Heart left ventricle (tissue), 16 donors: ENCODE data around the gene LIN7C. TPM values are rescaled to one million over a fixed set of nuclear protein-coding genes. Genes with fewer than 3 reads are reported as not detected.

Source experiments
- ATAC-seq, 4 donors: fragments of 200-7000 bp; cut with Tn5 transposase; one replicate each; pipeline ENCODE4 v1.9.1; 2020 to 2022; ENCODE audit warnings: moderate library complexity in 4 of 4, mild to moderate bottlenecking in 3 of 4, moderate number of reproducible peaks in 1 of 4
- DNase-seq, 5 donors: peaks; one replicate each; pipeline ENCODE4 v3.0.0-alpha.2; 2020
- H3K27ac ChIP-seq, 12 donors: fragments of 200-600 bp; sonication (generic) in 4 of 12; one replicate each; pipeline versions ENCODE4 v1.5.0 to v1.8.0; 2016 to 2022; ENCODE audit warnings: mild to moderate bottlenecking in 2 of 12
- H3K27me3 ChIP-seq, 9 donors: fragments of 200-600 bp; sonication (generic) in 2 of 9; one replicate each; pipeline versions ENCODE4 v1.5.1 to v1.8.0; 2016 to 2022; ENCODE audit warnings: mild to moderate bottlenecking in 3 of 9
- H3K36me3 ChIP-seq, 9 donors: fragments of 200-600 bp; sonication (generic) in 2 of 9; one replicate each; pipeline versions ENCODE4 v1.5.0 to v1.8.0; 2018 to 2022; ENCODE audit warnings: mild to moderate bottlenecking in 2 of 9
- H3K4me1 ChIP-seq, 12 donors: fragments of 200-600 bp; sonication (generic) in 4 of 12; one replicate each; pipeline versions ENCODE4 v1.5.0 to v1.8.0; 2016 to 2022; ENCODE audit warnings: mild to moderate bottlenecking in 3 of 12
- H3K4me3 ChIP-seq, 12 donors: fragments of 200-600 bp; sonication (generic) in 4 of 12; one replicate each; pipeline versions ENCODE4 v1.5.0 to v1.8.0; 2017 to 2022; ENCODE audit warnings: mild to moderate bottlenecking in 9 of 12, moderate library complexity in 4 of 12
- H3K9me3 ChIP-seq, 12 donors: fragments of 200-600 bp; sonication (generic) in 4 of 12; one replicate each; pipeline versions ENCODE4 v1.5.0 to v1.8.0; 2016 to 2022; ENCODE audit warnings: mild to moderate bottlenecking in 1 of 12
- CTCF ChIP-seq, 12 donors: fragments of 200-600 bp; sonication (generic) in 4 of 12; IDR thresholded peaks; one replicate each; pipeline versions ENCODE4 v1.5.0 to v1.8.0; 2018 to 2022; ENCODE audit warnings: antibody characterized with exemption in 12 of 12, mild to moderate bottlenecking in 5 of 12
- POLR2A ChIP-seq, 2 donors: fragments of 450-650 bp; IDR thresholded peaks; one replicate each; pipeline ENCODE4 v1.6.1; 2017; ENCODE audit warnings: antibody characterized with exemption in 2 of 2, mild to moderate bottlenecking in 2 of 2, moderate library complexity in 2 of 2
- WGBS, 4 donors: extraction: QIAGEN DNeasy Blood & Tissue Kit in 2 of 4; methylation state at CpG; one replicate each; pipeline versions ENCODE4 v1.1.5 to v1.1.7; 2013 to 2018; 5-methylcytosine and 5-hydroxymethylcytosine counted together
- intact Hi-C, 10 donors: fragments of 100-400 bp; cut with DNase I; formaldehyde crosslinking; loops; one replicate each; pipeline versions ENCODE4 v1.11.1 to v1.14.2; 2022
- polyA plus RNA-seq, 2 donors: library from polyadenylated mRNA; stranded (reverse); fragments of 200-250 nt; gene quantifications; one replicate each; pipeline ENCODE4 v1.2.3, GENCODE V29; 2013
- total RNA-seq, 9 donors: library from RNA; depleted of rRNA in 2 of 9; stranded (reverse); fragments of >200 nt in 2 of 9; fragmentation: NEBNext Ultra II Directional in 3 of 9; extraction: Animal tissue kit (Norgen Biotek cat#: 25700) in 3 of 9; gene quantifications; one replicate each; pipeline versions ENCODE4 v1.1.0 to v1.2.4, GENCODE V29; 2016 to 2023
- donor health status: ischemic (EF 13 %, LVEDD 7.1; RV severe dilation, severe dysfunction).
- donor health status: healthy with polysubstance abuse.
- donor health status: DM: no; HTN: yes; CAD: no.
- donor health status: DM: no; HTN: no; CAD: no.
- donor health status: ischemic (EF 25% LVEDD 6.9; RV normal size, moderate dysfunction).
- donor health status: ischemic (EF 25% LVEDD 5.7; RV mildly dilated, moderate dysfunction).
- donor health status: healthy.
- donor health status: DM: yes; HTN: yes; CAD: no.
- donor health status: ischemic (EF 35%, LVEDD 5.7; RV mildly dilated, moderate dysfunction).
- donor health status: nonischemic (EF 11% LVEDD 7.7; RV severe dilation, severe dysfunction).
- donor health status: DM: yes; HTN: yes; CAD: no.
- donor health status: PGD.
- donor health status: ischemic (EF 29% LVEDD 5.4; RV normal size, mild dysfunction).
- donor health status: nonischemic (EF 23%, LVEDD 6.1; RV moderate dilation, normal function).

The LIN7C gene
- total and polyA plus RNA-seq, 11 donors, result 5.0 to 24.1 (median 16.1) TPM

DNA sequence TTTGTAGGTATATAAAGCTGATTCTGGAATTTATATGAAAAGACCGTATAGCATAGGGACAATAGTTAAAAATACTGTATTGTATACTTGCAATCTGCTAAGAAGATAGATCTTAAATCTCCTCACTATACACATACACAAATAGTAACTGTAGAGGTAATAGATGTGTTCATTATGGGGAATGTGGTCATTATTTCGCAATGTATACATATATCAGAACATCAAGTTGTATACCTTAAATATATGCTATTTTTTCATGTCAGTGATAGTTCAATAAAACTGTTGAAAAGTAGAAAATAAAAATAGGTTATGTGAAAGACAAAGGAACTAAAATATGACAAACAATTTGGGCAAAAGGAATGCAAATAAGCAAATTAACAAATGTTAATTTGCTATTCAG is 35.2 kb upstream of the LIN7C start:
- 78 to 98% (median 92%) methylated on average over 2 of the region's 2 CpGs for WGBS, 4 donors

GRCh38 chr11:27540051-27540450 is 33.5 kb upstream of the LIN7C start:
- Histone ChIP-seq H3K36me3 (peaks cover 0 to 16% (median 0%) of the 10 kb centered on the region in 9 donors), H3K27me3 (no peaks in the 10 kb centered on the region), H3K4me1 (peaks cover 0 to 4% (median 0%) of the 10 kb centered on the region in 12 donors), H3K9me3 (no peaks in the 10 kb centered on the region), H3K4me3 (no peak overlapping the region), H3K27ac (no peak overlapping the region)
- ATAC-seq, result no peak
- DNase-seq, result no peak
- no peak for TF ChIP-seq CTCF (IDR thresholded peaks at IDR 0.05)
- no peak for TF ChIP-seq POLR2A (IDR thresholded peaks at IDR 0.05)
- intact Hi-C loops, result no loop called here

More for the DNA sequence above, 35.2 kb upstream of the LIN7C start:
- TF ChIP-seq CTCF (IDR thresholded peaks at IDR 0.05), result no peak
- no peak for TF ChIP-seq POLR2A (IDR thresholded peaks at IDR 0.05)
- H3K4me3 ChIP-seq, result no peak overlapping the region
- H3K9me3 ChIP-seq, result no peaks in the 10 kb centered on the region
- no peaks in the 10 kb centered on the region for H3K4me1 ChIP-seq
- H3K36me3 ChIP-seq, result peaks cover 0 to 16% (median 0%) of the 10 kb centered on the region in 9 donors
- intact Hi-C loops, result no loop called here
- no peak for DNase-seq
- ATAC-seq, result no peak
- H3K27me3 ChIP-seq, result no peaks in the 10 kb centered on the region
- no peak overlapping the region for H3K27ac ChIP-seq

DNA sequence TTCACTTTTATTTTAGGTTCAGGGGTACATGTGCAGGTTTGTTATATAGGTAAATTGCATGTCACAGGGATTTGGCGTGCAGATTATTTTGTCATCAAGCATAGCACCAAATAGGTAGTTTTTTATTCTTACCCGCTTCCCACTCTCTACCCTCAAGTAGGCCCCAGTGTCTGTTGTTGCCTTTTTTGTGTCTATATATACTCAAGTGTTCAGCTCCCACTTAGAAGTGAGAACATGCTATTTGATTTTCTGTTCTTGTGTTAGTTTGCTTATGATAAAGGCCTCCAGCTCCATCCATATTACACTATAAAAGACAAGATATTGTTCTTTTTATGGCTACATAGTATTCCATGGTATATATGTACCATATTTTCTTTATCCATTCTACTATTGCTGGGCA is 28.5 kb upstream of the LIN7C start:
- H3K27me3 ChIP-seq, result no peaks in the 10 kb centered on the region
- no peaks in the 10 kb centered on the region for H3K9me3 ChIP-seq
- no peaks in the 10 kb centered on the region for H3K36me3 ChIP-seq
- intact Hi-C loops, result loop anchor here in 3 of 10 donors (10.0 kb wide), 3 partner anchors 90 to 160 kb away; no protein-coding TSS in a partner anchor
- TF ChIP-seq CTCF (IDR thresholded peaks at IDR 0.05) (no peak), POLR2A (IDR thresholded peaks at IDR 0.05) (no peak)
- ATAC-seq (peak in 1 of 4 donors; percentile 54), DNase-seq (no peak)
- no peak overlapping the region for H3K4me3 ChIP-seq
- peaks cover 0 to 12% (median 0%) of the 10 kb centered on the region in 12 donors for H3K4me1 ChIP-seq
- WGBS, 4 donors, result 72 to 86% (median 82%) methylated on average over 2 of the region's 2 CpGs
- H3K27ac ChIP-seq, result no peak overlapping the region

DNA sequence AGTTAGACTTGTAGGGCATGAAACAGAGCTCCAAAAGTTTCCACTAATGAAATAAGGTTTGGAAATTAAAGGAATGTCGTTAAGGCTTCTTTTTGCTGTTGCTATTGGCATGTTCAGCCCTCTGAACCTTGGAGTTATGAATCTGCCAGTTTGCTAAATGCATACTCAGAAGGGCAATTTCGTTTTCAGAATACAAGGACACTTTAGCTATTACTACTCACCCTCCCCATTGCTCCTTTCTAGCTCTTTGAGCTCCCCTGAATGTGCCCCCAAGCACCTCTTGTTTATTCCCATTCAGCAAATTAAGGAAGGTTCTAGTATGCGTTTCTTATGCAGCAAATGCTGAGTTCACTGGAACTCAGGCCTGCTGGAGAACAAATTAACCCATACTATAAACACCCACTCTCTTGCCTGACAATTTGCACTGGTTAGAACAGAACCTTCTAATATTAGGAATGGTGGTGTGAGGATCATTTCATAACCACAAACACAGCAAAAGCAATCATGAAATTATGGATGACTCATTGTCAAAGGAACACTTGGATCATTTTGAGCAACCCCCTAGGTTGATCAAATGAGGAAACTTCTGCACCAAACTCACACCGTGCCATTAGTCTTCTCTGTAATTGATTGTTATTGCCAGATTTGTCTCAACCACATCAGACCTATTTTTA is 26.2 kb upstream of the LIN7C start:
- Histone ChIP-seq H3K27me3 (no peaks in the 10 kb centered on the region), H3K36me3 (no peaks in the 10 kb centered on the region), H3K27ac (no peak overlapping the region), H3K4me1 (peaks cover 0 to 12% (median 0%) of the 10 kb centered on the region in 12 donors), H3K4me3 (no peak overlapping the region), H3K9me3 (no peaks in the 10 kb centered on the region)
- TF ChIP-seq POLR2A (IDR thresholded peaks at IDR 0.05) (no peak), CTCF (IDR thresholded peaks at IDR 0.05) (no peak)
- WGBS, 4 donors, result 76 to 85% (median 78%) methylated on average over 4 of the region's 4 CpGs
- intact Hi-C loops, result loop anchor here in 3 of 10 donors (5.0 to 10.0 kb wide), 4 partner anchors 92 to 165 kb away; no protein-coding TSS in a partner anchor
- no peak for DNase-seq
- ATAC-seq, result no peak
